WTC11 (cell line): ENCODE measurements around the gene CLSTN2. TPM values are rescaled to one million over a fixed set of nuclear protein-coding genes. Genes with fewer than 3 reads are reported as not detected.

ENCODE experiments used
- ATAC-seq: fragments of 200-7000 bp; cut with Tn5 transposase; 2 replicates; pipeline ENCODE4 v1.10.0; 2021; ENCODE audit warnings: mild to moderate bottlenecking, moderate library complexity
- CTCF ChIA-PET: fragments of 300-600 bp; sonication (Branson Sonifier 250); formaldehyde crosslinking; loops from one replicate; lab custom pipeline; 2021; ENCODE audit warnings: antibody characterized with exemption; lab: Charles Lee
- POLR2A ChIA-PET: fragments of 350-600 bp; sonication (Branson Sonifier 250); formaldehyde crosslinking; loops from one replicate; lab custom pipeline; 2021; ENCODE audit warnings: antibody characterized with exemption; lab: Charles Lee
- DNase-seq: peaks from one replicate; pipeline ENCODE4 v3.0.0; 2021; ENCODE audit warnings: low spot score
- H3K27ac Mint-ChIP-seq: 2 replicates; pipeline ENCODE4 v1.8.0; 2021; ENCODE audit warnings: mixed read lengths
- H3K27me3 Mint-ChIP-seq: 2 replicates; pipeline ENCODE4 v1.8.0; 2021; ENCODE audit warnings: low read depth, mild to moderate bottlenecking, moderate library complexity, mixed read lengths
- H3K36me3 Mint-ChIP-seq: 2 replicates; pipeline ENCODE4 v1.8.0; 2021; ENCODE audit warnings: mixed read lengths
- H3K4me1 Mint-ChIP-seq: 2 replicates; pipeline ENCODE4 v1.8.0; 2022; ENCODE audit warnings: mixed read lengths
- H3K4me3 Mint-ChIP-seq: 2 replicates; pipeline ENCODE4 v1.8.0; 2021; ENCODE audit warnings: mild to moderate bottlenecking, moderate library complexity, mixed read lengths
- H3K9me3 Mint-ChIP-seq: 2 replicates; pipeline ENCODE4 v1.8.0; 2021; ENCODE audit warnings: mixed read lengths
- ATF1 ChIP-seq: sonication (generic); formaldehyde crosslinking; IDR thresholded peaks from 2 replicates; pipeline ENCODE4 v1.8.1; 2023; ENCODE audit warnings: mild to moderate bottlenecking, moderate library complexity, missing genetic modification reagents
- CBFB ChIP-seq: sonication (generic); formaldehyde crosslinking; IDR thresholded peaks from 2 replicates; pipeline ENCODE4 v1.8.1; 2022; ENCODE audit warnings: mild to moderate bottlenecking, low read depth, missing genetic modification reagents
- CREB1 ChIP-seq: sonication (generic); formaldehyde crosslinking; IDR thresholded peaks from 2 replicates; pipeline ENCODE4 v1.8.0; 2023; ENCODE audit warnings: mild to moderate bottlenecking, missing genetic modification reagents
- ELF4 ChIP-seq: sonication (generic); formaldehyde crosslinking; IDR thresholded peaks from 2 replicates; pipeline ENCODE4 v1.8.1; 2022; ENCODE audit warnings: low read depth, mild to moderate bottlenecking, moderate library complexity, missing genetic modification reagents
- FOXJ3 ChIP-seq: sonication (generic); formaldehyde crosslinking; IDR thresholded peaks from 2 replicates; pipeline ENCODE4 v1.9.0; 2021; ENCODE audit warnings: missing genetic modification reagents, mild to moderate bottlenecking, borderline replicate concordance
- FOXP1 ChIP-seq: sonication (generic); formaldehyde crosslinking; IDR thresholded peaks from 2 replicates; pipeline ENCODE4 v1.8.0; 2022; ENCODE audit warnings: missing genetic modification reagents, mild to moderate bottlenecking, moderate library complexity, borderline replicate concordance
- IRF2 ChIP-seq: sonication (generic); formaldehyde crosslinking; IDR thresholded peaks from 2 replicates; pipeline ENCODE4 v1.8.0; 2022; ENCODE audit warnings: low read depth, missing genetic modification reagents, borderline replicate concordance
- JAZF1 ChIP-seq: fragments of 250-450 bp; sonication (Bioruptor Pico); IDR thresholded peaks from 2 replicates; pipeline ENCODE4 v1.9.0; 2021; ENCODE audit warnings: moderate library complexity, mild to moderate bottlenecking, inconsistent platforms
- MYBL2 ChIP-seq: sonication (generic); formaldehyde crosslinking; IDR thresholded peaks from 2 replicates; pipeline ENCODE4 v1.8.1; 2023; ENCODE audit warnings: mild to moderate bottlenecking, moderate library complexity, missing genetic modification reagents
- NFATC4 ChIP-seq: fragments of 250-450 bp; sonication (Bioruptor Pico); IDR thresholded peaks from 2 replicates; pipeline ENCODE4 v1.9.0; 2021; ENCODE audit warnings: mild to moderate bottlenecking
- NFE2L1 ChIP-seq: sonication (generic); formaldehyde crosslinking; IDR thresholded peaks from 2 replicates; pipeline ENCODE4 v1.8.1; 2023; ENCODE audit warnings: missing genetic modification reagents
- NR3C1 ChIP-seq: sonication (generic); formaldehyde crosslinking; conservative IDR thresholded peaks from 2 replicates; pipeline ENCODE4 v1.8.1; 2023; ENCODE audit warnings: low read depth, mild to moderate bottlenecking, missing genetic modification reagents
- RELA ChIP-seq: sonication (generic); formaldehyde crosslinking; IDR thresholded peaks from 2 replicates; pipeline ENCODE4 v1.8.1; 2022; ENCODE audit warnings: missing genetic modification reagents, mild to moderate bottlenecking, borderline replicate concordance
- SOX15 ChIP-seq: fragments of 250-450 bp; sonication (Bioruptor Pico); IDR thresholded peaks from 2 replicates; pipeline ENCODE4 v1.9.0; 2021; ENCODE audit warnings: mild to moderate bottlenecking
- TCF7 ChIP-seq: sonication (generic); formaldehyde crosslinking; IDR thresholded peaks from 2 replicates; pipeline ENCODE4 v1.8.0; 2022; ENCODE audit warnings: mild to moderate bottlenecking, low read depth, missing genetic modification reagents, moderate library complexity
- TEAD4 ChIP-seq: sonication (generic); formaldehyde crosslinking; IDR thresholded peaks from 2 replicates; pipeline ENCODE4 v1.8.0; 2022; ENCODE audit warnings: mild to moderate bottlenecking, missing genetic modification reagents
- ZNF121 ChIP-seq: sonication (generic); formaldehyde crosslinking; IDR thresholded peaks from 2 replicates; pipeline ENCODE4 v1.8.0; 2023; ENCODE audit warnings: missing genetic modification reagents
- ZNF317 ChIP-seq: sonication (generic); formaldehyde crosslinking; IDR thresholded peaks from 2 replicates; pipeline ENCODE4 v1.8.1; 2023; ENCODE audit warnings: low read depth, mild to moderate bottlenecking, moderate library complexity, missing genetic modification reagents, borderline replicate concordance
- ZNF416 ChIP-seq: fragments of 250-450 bp; sonication (Bioruptor Pico); IDR thresholded peaks from 2 replicates; pipeline ENCODE4 v1.9.0; 2021; ENCODE audit warnings: mild to moderate bottlenecking, inconsistent platforms
- total RNA-seq: library from RNA; stranded (reverse); gene quantifications from 3 replicates; pipeline ENCODE4 v1.2.3, GENCODE V29; 2021
- TF ChIP-seq, protein P1 (sequence below): sonication (generic); formaldehyde crosslinking; IDR thresholded peaks from 2 replicates; pipeline ENCODE4 v1.8.1; 2022; ENCODE audit warnings: low read depth, mild to moderate bottlenecking, moderate library complexity, missing genetic modification reagents, borderline replicate concordance
- TF ChIP-seq, protein P2 (sequence below): sonication (generic); formaldehyde crosslinking; IDR thresholded peaks from 2 replicates; pipeline ENCODE4 v1.8.1; 2023; ENCODE audit warnings: mild to moderate bottlenecking, missing genetic modification reagents
- TF ChIP-seq, protein P3 (sequence below): sonication (generic); formaldehyde crosslinking; IDR thresholded peaks from 2 replicates; pipeline ENCODE4 v1.8.1; 2023; ENCODE audit warnings: mild to moderate bottlenecking, moderate library complexity, missing genetic modification reagents
- TF ChIP-seq, protein P4 (sequence below): fragments of 250-450 bp; sonication (Bioruptor Pico); IDR thresholded peaks from 2 replicates; pipeline ENCODE4 v1.8.0; 2021; ENCODE audit warnings: mild to moderate bottlenecking
- TF ChIP-seq, protein P5 (sequence below): sonication (generic); formaldehyde crosslinking; IDR thresholded peaks from 2 replicates; pipeline ENCODE4 v1.8.0; 2022; ENCODE audit warnings: mild to moderate bottlenecking, missing genetic modification reagents

The CLSTN2 gene
- total RNA-seq, 1 experiment from 2014 or later = 0.35 TPM

DNA sequence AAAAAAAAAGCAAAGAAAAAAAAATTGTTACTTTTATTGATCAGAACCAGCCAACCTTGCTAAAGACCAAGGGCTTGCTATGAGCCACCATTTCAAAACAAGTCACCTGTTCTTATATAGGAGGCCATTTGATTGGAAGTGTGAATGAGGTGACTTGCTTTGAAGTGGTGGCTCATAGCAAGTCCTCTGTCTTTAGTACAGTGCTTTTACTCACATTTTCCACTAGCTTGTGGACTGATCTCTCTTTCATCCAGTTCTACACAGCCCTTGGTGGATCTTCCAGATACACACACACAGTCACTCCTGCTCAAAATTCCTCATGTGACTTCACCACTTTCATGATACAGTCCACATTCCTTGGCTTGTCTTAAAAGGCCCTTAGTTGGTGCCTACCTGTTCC is 13.5 kb downstream of the CLSTN2 start (continued):
- TF ChIP-seq, protein P1, sequence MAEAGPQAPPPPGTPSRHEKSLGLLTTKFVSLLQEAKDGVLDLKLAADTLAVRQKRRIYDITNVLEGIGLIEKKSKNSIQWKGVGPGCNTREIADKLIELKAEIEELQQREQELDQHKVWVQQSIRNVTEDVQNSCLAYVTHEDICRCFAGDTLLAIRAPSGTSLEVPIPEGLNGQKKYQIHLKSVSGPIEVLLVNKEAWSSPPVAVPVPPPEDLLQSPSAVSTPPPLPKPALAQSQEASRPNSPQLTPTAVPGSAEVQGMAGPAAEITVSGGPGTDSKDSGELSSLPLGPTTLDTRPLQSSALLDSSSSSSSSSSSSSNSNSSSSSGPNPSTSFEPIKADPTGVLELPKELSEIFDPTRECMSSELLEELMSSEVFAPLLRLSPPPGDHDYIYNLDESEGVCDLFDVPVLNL (CRISPR knock-in tag) = no peak
- TF ChIP-seq NR3C1 (CRISPR knock-in tag) = no peak
- TF ChIP-seq JAZF1 = no peak
- TF ChIP-seq ZNF121 (CRISPR knock-in tag) = no peak
- TF ChIP-seq NFE2L1 (CRISPR knock-in tag) = no peak
- TF ChIP-seq, protein P2, sequence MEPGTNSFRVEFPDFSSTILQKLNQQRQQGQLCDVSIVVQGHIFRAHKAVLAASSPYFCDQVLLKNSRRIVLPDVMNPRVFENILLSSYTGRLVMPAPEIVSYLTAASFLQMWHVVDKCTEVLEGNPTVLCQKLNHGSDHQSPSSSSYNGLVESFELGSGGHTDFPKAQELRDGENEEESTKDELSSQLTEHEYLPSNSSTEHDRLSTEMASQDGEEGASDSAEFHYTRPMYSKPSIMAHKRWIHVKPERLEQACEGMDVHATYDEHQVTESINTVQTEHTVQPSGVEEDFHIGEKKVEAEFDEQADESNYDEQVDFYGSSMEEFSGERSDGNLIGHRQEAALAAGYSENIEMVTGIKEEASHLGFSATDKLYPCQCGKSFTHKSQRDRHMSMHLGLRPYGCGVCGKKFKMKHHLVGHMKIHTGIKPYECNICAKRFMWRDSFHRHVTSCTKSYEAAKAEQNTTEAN (CRISPR knock-in tag) = no peak
- TF ChIP-seq RELA (CRISPR knock-in tag) = no peak
- TF ChIP-seq, protein P3, sequence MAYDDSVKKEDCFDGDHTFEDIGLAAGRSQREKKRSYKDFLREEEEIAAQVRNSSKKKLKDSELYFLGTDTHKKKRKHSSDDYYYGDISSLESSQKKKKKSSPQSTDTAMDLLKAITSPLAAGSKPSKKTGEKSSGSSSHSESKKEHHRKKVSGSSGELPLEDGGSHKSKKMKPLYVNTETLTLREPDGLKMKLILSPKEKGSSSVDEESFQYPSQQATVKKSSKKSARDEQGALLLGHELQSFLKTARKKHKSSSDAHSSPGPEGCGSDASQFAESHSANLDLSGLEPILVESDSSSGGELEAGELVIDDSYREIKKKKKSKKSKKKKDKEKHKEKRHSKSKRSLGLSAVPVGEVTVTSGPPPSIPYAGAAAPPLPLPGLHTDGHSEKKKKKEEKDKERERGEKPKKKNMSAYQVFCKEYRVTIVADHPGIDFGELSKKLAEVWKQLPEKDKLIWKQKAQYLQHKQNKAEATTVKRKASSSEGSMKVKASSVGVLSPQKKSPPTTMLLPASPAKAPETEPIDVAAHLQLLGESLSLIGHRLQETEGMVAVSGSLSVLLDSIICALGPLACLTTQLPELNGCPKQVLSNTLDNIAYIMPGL (CRISPR knock-in tag) = no peak
- TF ChIP-seq, protein P4, sequence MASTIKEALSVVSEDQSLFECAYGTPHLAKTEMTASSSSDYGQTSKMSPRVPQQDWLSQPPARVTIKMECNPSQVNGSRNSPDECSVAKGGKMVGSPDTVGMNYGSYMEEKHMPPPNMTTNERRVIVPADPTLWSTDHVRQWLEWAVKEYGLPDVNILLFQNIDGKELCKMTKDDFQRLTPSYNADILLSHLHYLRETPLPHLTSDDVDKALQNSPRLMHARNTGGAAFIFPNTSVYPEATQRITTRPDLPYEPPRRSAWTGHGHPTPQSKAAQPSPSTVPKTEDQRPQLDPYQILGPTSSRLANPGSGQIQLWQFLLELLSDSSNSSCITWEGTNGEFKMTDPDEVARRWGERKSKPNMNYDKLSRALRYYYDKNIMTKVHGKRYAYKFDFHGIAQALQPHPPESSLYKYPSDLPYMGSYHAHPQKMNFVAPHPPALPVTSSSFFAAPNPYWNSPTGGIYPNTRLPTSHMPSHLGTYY = no peak
- TF ChIP-seq, protein P5, sequence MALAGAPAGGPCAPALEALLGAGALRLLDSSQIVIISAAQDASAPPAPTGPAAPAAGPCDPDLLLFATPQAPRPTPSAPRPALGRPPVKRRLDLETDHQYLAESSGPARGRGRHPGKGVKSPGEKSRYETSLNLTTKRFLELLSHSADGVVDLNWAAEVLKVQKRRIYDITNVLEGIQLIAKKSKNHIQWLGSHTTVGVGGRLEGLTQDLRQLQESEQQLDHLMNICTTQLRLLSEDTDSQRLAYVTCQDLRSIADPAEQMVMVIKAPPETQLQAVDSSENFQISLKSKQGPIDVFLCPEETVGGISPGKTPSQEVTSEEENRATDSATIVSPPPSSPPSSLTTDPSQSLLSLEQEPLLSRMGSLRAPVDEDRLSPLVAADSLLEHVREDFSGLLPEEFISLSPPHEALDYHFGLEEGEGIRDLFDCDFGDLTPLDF (CRISPR knock-in tag) = no peak
- TF ChIP-seq ZNF416 (CRISPR knock-in tag) = no peak

DNA sequence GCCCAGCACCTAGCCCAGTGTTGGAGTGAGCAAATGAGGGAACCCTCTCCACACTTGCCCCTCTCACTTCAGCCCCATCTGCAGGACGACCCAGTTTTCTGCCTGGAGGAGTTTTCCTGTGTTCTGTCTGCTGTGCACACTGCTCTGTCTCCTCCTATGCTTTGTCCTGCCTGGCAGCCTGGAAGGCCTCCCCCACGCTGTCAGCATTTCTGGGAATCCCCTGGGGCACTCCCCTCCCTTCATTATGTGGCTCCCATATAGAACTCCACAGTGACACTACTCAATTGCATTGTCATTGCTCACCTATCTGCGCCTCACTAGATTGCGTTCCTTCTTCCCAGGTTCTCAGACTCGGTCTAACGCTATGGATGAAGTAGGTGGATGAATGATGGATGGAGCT is 13.9 kb downstream of the CLSTN2 start:
- H3K36me3 Mint-ChIP-seq = no peaks in the 10 kb centered on the region

More for the DNA sequence above, 13.9 kb downstream of the CLSTN2 start:
- CTCF ChIA-PET = no interaction called here
- no peak for DNase-seq
- TF ChIP-seq CBFB (CRISPR knock-in tag) (no peak), FOXP1 (CRISPR knock-in tag) (no peak), NFE2L1 (CRISPR knock-in tag) (no peak), ZNF317 (CRISPR knock-in tag) (no peak), ATF1 (CRISPR knock-in tag) (no peak), TCF7 (no peak), RELA (CRISPR knock-in tag) (no peak), SOX15 (CRISPR knock-in tag) (no peak), MYBL2 (CRISPR knock-in tag) (no peak), ELF4 (CRISPR knock-in tag) (no peak), CREB1 (CRISPR knock-in tag) (no peak), NFATC4 (no peak), IRF2 (CRISPR knock-in tag) (no peak), TEAD4 (CRISPR knock-in tag) (no peak), FOXJ3 (CRISPR knock-in tag) (no peak)
- TF ChIP-seq, protein P5 (CRISPR knock-in tag) = no peak
- TF ChIP-seq, all 79 proteins: peak for 0
- Mint-ChIP-seq H3K27me3 (peaks cover 7% of the 10 kb centered on the region; the same call in 1 of the 2 replicates), H3K9me3 (no peaks in the 10 kb centered on the region), H3K4me1 (no peaks in the 10 kb centered on the region), H3K27ac (no peak overlapping the region), H3K4me3 (no peak overlapping the region)
- ATAC-seq = no peak
- POLR2A ChIA-PET = no interaction called here
